ENCODE data around the gene CRLF3. TPM values are rescaled to one million over a fixed set of nuclear protein-coding genes. Genes with fewer than 3 reads are reported as not detected.

CRLF3 gene, protein sequence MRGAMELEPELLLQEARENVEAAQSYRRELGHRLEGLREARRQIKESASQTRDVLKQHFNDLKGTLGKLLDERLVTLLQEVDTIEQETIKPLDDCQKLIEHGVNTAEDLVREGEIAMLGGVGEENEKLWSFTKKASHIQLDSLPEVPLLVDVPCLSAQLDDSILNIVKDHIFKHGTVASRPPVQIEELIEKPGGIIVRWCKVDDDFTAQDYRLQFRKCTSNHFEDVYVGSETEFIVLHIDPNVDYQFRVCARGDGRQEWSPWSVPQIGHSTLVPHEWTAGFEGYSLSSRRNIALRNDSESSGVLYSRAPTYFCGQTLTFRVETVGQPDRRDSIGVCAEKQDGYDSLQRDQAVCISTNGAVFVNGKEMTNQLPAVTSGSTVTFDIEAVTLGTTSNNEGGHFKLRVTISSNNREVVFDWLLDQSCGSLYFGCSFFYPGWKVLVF
- 15.3 TPM for polyA plus RNA-seq (2012; ENCODE audit: insufficient read length, low read depth)

DNA sequence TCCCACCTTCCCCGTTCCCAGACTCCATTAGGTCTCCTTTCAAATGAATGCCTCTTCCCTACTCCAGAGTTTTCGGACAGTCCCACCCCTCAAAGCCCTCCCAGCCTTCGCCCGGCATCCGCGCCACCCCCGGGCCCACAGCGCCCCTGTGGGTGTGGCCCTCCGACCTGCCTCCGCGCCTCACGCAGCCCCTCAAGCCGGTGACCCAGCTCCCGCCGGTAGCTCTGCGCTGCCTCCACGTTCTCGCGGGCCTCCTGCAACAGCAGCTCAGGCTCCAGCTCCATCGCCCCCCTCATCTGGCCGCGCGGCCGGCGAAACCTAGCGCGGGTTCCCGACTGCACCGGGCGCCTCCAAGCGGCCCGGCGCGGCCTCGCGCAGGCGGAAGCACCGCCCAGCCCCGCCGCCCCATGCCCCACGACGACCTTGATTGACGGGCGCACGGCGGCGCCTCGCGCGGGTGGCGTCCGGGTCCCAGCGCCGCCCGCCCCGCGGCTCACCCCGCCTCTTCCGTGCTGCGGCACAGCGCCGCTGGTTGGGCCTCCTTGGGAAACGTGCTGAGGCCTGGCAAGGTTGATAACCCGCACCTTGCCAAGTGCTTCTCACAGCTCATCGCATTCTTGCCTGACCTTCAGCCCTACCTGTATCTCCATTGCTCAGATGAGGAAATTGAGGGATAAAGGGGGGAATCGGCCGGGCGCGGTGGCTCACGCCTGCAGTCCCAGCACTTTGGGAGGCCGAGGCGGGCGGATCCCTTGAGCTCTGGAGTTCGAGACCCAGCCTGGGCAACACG is at the start of gene CRLF3:
TSS of gene CRLF3 (minus strand) at position 337 of the 790 bp plus-strand sequence. CDS start at position 296, 41 bp downstream.
- TF ChIP-seq, protein P1, sequence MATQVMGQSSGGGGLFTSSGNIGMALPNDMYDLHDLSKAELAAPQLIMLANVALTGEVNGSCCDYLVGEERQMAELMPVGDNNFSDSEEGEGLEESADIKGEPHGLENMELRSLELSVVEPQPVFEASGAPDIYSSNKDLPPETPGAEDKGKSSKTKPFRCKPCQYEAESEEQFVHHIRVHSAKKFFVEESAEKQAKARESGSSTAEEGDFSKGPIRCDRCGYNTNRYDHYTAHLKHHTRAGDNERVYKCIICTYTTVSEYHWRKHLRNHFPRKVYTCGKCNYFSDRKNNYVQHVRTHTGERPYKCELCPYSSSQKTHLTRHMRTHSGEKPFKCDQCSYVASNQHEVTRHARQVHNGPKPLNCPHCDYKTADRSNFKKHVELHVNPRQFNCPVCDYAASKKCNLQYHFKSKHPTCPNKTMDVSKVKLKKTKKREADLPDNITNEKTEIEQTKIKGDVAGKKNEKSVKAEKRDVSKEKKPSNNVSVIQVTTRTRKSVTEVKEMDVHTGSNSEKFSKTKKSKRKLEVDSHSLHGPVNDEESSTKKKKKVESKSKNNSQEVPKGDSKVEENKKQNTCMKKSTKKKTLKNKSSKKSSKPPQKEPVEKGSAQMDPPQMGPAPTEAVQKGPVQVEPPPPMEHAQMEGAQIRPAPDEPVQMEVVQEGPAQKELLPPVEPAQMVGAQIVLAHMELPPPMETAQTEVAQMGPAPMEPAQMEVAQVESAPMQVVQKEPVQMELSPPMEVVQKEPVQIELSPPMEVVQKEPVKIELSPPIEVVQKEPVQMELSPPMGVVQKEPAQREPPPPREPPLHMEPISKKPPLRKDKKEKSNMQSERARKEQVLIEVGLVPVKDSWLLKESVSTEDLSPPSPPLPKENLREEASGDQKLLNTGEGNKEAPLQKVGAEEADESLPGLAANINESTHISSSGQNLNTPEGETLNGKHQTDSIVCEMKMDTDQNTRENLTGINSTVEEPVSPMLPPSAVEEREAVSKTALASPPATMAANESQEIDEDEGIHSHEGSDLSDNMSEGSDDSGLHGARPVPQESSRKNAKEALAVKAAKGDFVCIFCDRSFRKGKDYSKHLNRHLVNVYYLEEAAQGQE (IDR thresholded peaks at IDR 0.05; ENCODE audit: insufficient read depth in 1 of 2, low read depth in 2 of 2, low read length in 2 of 2) = 0 out of 4 replicates have a peak, but pooled peaks of 1 of the 2 experiments have one; percentile 23
- TF ChIP-seq POLR2AphosphoS5 (IDR thresholded peaks at IDR 0.05; ENCODE audit: low read depth, low read length) (peak; percentile 88), SIN3A (IDR thresholded peaks at IDR 0.05; ENCODE audit: borderline replicate concordance, insufficient read depth, low read length) (peak; percentile 37; the same call in 1 of the 2 replicates), FOXP2 (optimal IDR thresholded peaks at IDR 0.05; ENCODE audit: borderline replicate concordance, extremely low read depth, extremely low read length, insufficient read depth) (peak; percentile 87), TAF1 (IDR thresholded peaks at IDR 0.05; ENCODE audit: borderline replicate concordance, insufficient read depth, low read length) (no peak; the same call in 1 of the 2 replicates)

DNA sequence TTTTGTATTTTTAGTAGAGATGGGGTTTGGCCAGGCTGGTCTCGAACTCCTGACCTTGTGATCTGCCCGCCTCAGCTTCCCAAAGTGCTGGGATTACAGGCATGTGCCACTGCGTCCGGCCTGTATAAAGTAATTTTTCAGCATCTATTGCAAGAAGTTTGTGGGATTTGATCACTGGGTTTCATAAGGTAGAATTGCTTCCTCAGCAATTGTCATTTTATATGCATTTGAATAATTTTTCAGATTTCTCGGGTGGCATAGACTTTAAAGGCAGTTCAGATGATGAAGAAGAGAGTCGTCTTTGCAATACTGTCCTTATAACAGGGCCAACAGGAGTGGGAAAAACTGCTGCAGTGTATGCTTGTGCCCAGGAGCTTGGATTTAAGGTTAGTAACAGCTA is 44.5 kb upstream of the CRLF3 start:
- no peak for TF ChIP-seq POLR2AphosphoS5 (IDR thresholded peaks at IDR 0.05; ENCODE audit: low read depth, low read length)
- TF ChIP-seq FOXP2 (optimal IDR thresholded peaks at IDR 0.05; ENCODE audit: borderline replicate concordance, extremely low read depth, extremely low read length, insufficient read depth) = no peak
- TF ChIP-seq SIN3A (IDR thresholded peaks at IDR 0.05; ENCODE audit: borderline replicate concordance, insufficient read depth, low read length) = no peak
- TF ChIP-seq, protein P1 (IDR thresholded peaks at IDR 0.05; ENCODE audit: insufficient read depth in 1 of 2, low read depth in 2 of 2, low read length in 2 of 2) = no peak
- TF ChIP-seq TAF1 (IDR thresholded peaks at IDR 0.05; ENCODE audit: borderline replicate concordance, insufficient read depth, low read length) = no peak

DNA sequence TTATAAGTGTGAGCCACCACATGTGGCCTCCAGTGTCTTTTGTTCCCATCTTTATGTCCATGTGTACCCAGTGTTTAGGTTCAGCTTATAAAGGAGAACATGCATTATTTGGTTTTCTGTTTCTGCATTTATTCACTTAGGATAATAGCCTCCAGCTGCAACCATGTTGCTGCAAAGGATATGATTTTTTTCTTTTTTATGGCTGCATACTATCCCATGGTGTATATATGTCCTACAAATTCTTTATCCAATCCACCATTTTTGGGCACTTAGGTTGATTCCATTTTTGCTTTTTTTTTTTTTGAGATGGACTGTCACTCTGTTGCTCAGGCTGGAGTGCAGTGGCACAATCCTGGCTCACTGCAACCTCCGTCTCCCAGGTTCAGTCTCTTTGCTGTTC is 40.1 kb upstream of the CRLF3 start:
- TF ChIP-seq SIN3A (IDR thresholded peaks at IDR 0.05; ENCODE audit: borderline replicate concordance, insufficient read depth, low read length) (no peak), TAF1 (IDR thresholded peaks at IDR 0.05; ENCODE audit: borderline replicate concordance, insufficient read depth, low read length) (no peak), POLR2AphosphoS5 (IDR thresholded peaks at IDR 0.05; ENCODE audit: low read depth, low read length) (no peak), FOXP2 (optimal IDR thresholded peaks at IDR 0.05; ENCODE audit: borderline replicate concordance, extremely low read depth, extremely low read length, insufficient read depth) (no peak)
- TF ChIP-seq, protein P1 (IDR thresholded peaks at IDR 0.05; ENCODE audit: insufficient read depth in 1 of 2, low read depth in 2 of 2, low read length in 2 of 2) = no peak

DNA sequence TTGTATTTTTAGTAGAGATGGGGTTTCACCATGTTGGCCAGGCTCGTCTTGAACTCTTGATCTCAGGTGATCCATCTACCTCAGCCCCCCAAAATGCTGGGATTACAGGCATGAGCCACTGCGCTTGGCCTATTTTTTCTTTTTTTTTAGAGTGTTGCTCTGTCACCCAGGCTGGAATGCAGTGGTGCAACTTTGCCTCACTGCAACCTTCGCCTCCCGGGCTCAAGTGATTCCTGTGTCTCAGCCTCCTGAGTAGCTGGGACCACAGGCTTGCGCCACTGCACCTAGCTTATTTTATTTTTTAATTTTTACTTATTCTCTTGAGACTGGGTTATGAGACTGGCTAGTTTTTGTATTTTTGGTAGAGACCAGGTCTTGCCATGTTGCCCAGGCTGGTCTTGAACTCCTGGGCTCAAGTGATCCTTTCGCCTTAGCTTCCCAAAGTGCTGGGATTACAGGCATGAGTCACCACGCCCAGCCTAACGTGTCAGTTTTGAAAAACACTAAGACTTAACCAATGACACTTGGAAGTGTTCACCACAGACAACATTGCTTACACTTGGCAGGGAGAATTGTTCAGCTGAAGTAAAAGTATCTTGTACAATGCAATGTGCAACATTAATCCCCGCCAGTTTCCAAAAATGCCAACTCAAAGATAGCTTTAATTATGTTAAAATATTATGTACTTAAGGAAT is 34.2 kb upstream of the CRLF3 start:
- TF ChIP-seq SIN3A (IDR thresholded peaks at IDR 0.05; ENCODE audit: borderline replicate concordance, insufficient read depth, low read length) = no peak
- no peak for TF ChIP-seq FOXP2 (optimal IDR thresholded peaks at IDR 0.05; ENCODE audit: borderline replicate concordance, extremely low read depth, extremely low read length, insufficient read depth)
- TF ChIP-seq TAF1 (IDR thresholded peaks at IDR 0.05; ENCODE audit: borderline replicate concordance, insufficient read depth, low read length) = no peak
- no peak for TF ChIP-seq POLR2AphosphoS5 (IDR thresholded peaks at IDR 0.05; ENCODE audit: low read depth, low read length)
- TF ChIP-seq, protein P1 (IDR thresholded peaks at IDR 0.05; ENCODE audit: insufficient read depth in 1 of 2, low read depth in 2 of 2, low read length in 2 of 2) = no peak
